Mesenchymal stem cell (in vitro differentiated cells and primary cell): ENCODE measurements around the gene RIN3.

Experiments
- DNase-seq: peaks from one replicate; pipeline ENCODE4 v3.0.0-alpha.2; 2013
- H2AFZ ChIP-seq: one replicate; pipeline ENCODE4 v1.6.1; 2013; ENCODE audit warnings: low read depth, mild to moderate bottlenecking, control low read depth, inconsistent platforms, low read length, moderate library complexity
- H2AK5ac ChIP-seq: 2 replicates; pipeline ENCODE4 v1.6.1; 2013; ENCODE audit warnings: low read length, moderate library complexity, mild to moderate bottlenecking, inconsistent platforms; ENCODE audit not compliant: severe bottlenecking
- H2BK120ac ChIP-seq: one replicate; pipeline ENCODE4 v1.6.1; 2013; ENCODE audit warnings: low read depth, mild to moderate bottlenecking, inconsistent platforms, low read length, moderate library complexity
- H2BK12ac ChIP-seq, 2 experiments: one replicate each; pipeline ENCODE4 v1.6.1; 2013; ENCODE audit warnings: inconsistent platforms in 2 of 2, low read length in 2 of 2, mild to moderate bottlenecking in 2 of 2, moderate library complexity in 2 of 2, control low read depth in 1 of 2
- H2BK15ac ChIP-seq: one replicate; pipeline ENCODE4 v1.6.1; 2013; ENCODE audit warnings: mild to moderate bottlenecking, low read depth, inconsistent platforms; ENCODE audit not compliant: poor library complexity, severe bottlenecking
- H2BK5ac ChIP-seq: 2 replicates; pipeline ENCODE4 v1.6.1; 2013; ENCODE audit warnings: low read depth, mild to moderate bottlenecking, low read length, control low read depth, inconsistent platforms; ENCODE audit not compliant: poor library complexity, severe bottlenecking
- H3K14ac ChIP-seq, 2 experiments: one replicate each; pipeline ENCODE4 v1.6.1; 2013; ENCODE audit warnings: inconsistent platforms in 2 of 2, low read length in 2 of 2, control low read depth in 1 of 2, mild to moderate bottlenecking in 1 of 2, moderate library complexity in 1 of 2
- H3K18ac ChIP-seq, 2 experiments: one replicate each; pipeline ENCODE4 v1.6.1; 2013; ENCODE audit warnings: inconsistent platforms in 2 of 2, low read length in 2 of 2, control low read depth in 1 of 2, low read depth in 1 of 2, mild to moderate bottlenecking in 1 of 2
- H3K23ac ChIP-seq, 2 experiments: one replicate each; pipeline ENCODE4 v1.6.1; 2013; ENCODE audit warnings: inconsistent platforms in 2 of 2, low read length in 2 of 2, mild to moderate bottlenecking in 2 of 2, moderate library complexity in 2 of 2, control low read depth in 1 of 2
- H3K27ac ChIP-seq: 2 replicates; pipeline ENCODE4 v1.5.1; 2013; ENCODE audit warnings: mild to moderate bottlenecking, moderate library complexity, low read length, control low read depth, inconsistent platforms; ENCODE audit not compliant: poor library complexity, severe bottlenecking
- H3K27me3 ChIP-seq, 2 experiments: 2 replicates each; pipeline versions ENCODE4 v1.6.1 to v1.7.0; 2013; ENCODE audit warnings: low read length in 2 of 2, mild to moderate bottlenecking in 2 of 2, moderate library complexity in 2 of 2, control low read depth in 1 of 2, inconsistent platforms in 1 of 2; ENCODE audit not compliant: control insufficient read depth in 1 of 2, insufficient read depth in 1 of 2
- H3K36me3 ChIP-seq, 2 experiments: 2 replicates each; pipeline versions ENCODE4 v1.6.1 to v1.7.0; 2013; ENCODE audit warnings: low read length in 2 of 2, control low read depth in 1 of 2, inconsistent platforms in 1 of 2, low read depth in 1 of 2, mild to moderate bottlenecking in 1 of 2; ENCODE audit not compliant: insufficient read depth in 2 of 2, control insufficient read depth in 1 of 2
- H3K4ac ChIP-seq, 2 experiments: one replicate each; pipeline ENCODE4 v1.6.1; 2013; ENCODE audit warnings: inconsistent platforms in 2 of 2, low read length in 2 of 2, mild to moderate bottlenecking in 2 of 2, moderate library complexity in 2 of 2, control low read depth in 1 of 2, low read depth in 1 of 2
- H3K4me1 ChIP-seq: 2 replicates; pipeline ENCODE4 v1.6.1; 2013; ENCODE audit warnings: low read depth, low read length, control low read depth; ENCODE audit not compliant: control insufficient read depth, insufficient read depth
- H3K4me2 ChIP-seq: 2 replicates; pipeline ENCODE4 v1.6.1; 2013; ENCODE audit warnings: low read length, mild to moderate bottlenecking, inconsistent platforms; ENCODE audit not compliant: poor library complexity, severe bottlenecking
- H3K4me3 ChIP-seq, 2 experiments: 2 replicates each; pipeline versions ENCODE4 v1.5.1 to v1.7.0; 2013; ENCODE audit warnings: low read length in 2 of 2, mild to moderate bottlenecking in 2 of 2, control low read depth in 1 of 2, low read depth in 1 of 2; ENCODE audit not compliant: insufficient read depth in 1 of 2
- H3K79me1 ChIP-seq: replicated peaks from 2 replicates; pipeline ENCODE4 v1.6.1; 2013; ENCODE audit warnings: mild to moderate bottlenecking, control low read depth, low read length, inconsistent platforms; ENCODE audit not compliant: poor library complexity, severe bottlenecking
- H3K9ac ChIP-seq: 2 replicates; pipeline ENCODE4 v1.7.0; 2013; ENCODE audit warnings: mild to moderate bottlenecking, low read length, moderate library complexity
- H3K9me3 ChIP-seq: 2 replicates; pipeline ENCODE4 v1.7.0; 2013; ENCODE audit warnings: mild to moderate bottlenecking, low read length; ENCODE audit not compliant: control insufficient read depth
- H4K8ac ChIP-seq: one replicate; pipeline ENCODE4 v1.6.1; 2013; ENCODE audit warnings: inconsistent platforms, mild to moderate bottlenecking, low read length, moderate library complexity
- H4K91ac ChIP-seq: one replicate; pipeline ENCODE4 v1.6.1; 2013; ENCODE audit warnings: mild to moderate bottlenecking, low read length, inconsistent platforms
- WGBS: methylation state at CpG from one replicate; pipeline ENCODE4 v1.1.7; 2013; ENCODE audit warnings: mixed read lengths; 5-methylcytosine and 5-hydroxymethylcytosine counted together

RIN3 gene

DNA sequence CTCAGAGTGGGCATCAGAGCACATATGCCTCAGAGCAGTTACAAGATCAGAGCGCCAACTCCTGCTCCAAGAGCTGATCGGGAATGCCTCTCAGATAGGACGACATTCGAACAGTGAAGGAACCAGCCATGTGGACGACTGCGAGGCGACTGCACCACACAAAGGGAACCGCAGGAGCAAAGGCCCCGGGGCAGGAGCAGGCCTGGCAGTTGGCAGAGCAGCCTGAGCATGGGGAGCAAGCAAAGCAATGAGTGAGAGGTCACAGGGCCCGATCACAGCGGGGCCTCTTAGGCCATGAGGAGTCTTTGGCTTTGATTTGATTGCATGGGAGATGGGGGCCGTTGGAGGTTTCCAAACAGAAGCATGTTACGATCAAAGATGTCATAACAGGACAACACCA lies 144.6 kb downstream of the RIN3 start:
- Histone ChIP-seq H2BK5ac (no peak overlapping the region), H3K9me3 (no peaks in the 10 kb centered on the region), H3K4me3 (no peak overlapping the region), H2AK5ac (no peak overlapping the region), H2AFZ (no peak overlapping the region), H2BK15ac (no peak overlapping the region), H3K4ac (no peak overlapping the region), H3K79me1 (peaks cover 14% of the 10 kb centered on the region), H3K4me1 (no peaks in the 10 kb centered on the region), H2BK12ac (no peak overlapping the region), H3K9ac (no peak overlapping the region), H3K18ac (no peak overlapping the region), H2BK120ac (no peak overlapping the region), H4K91ac (no peak overlapping the region), H3K4me2 (no peak overlapping the region), H3K14ac (no peak overlapping the region), H3K27ac (no peak overlapping the region), H4K8ac (no peak overlapping the region), H3K36me3 (peaks cover 68 to 79% of the 10 kb centered on the region in 2 experiments), H3K27me3 (no peaks in the 10 kb centered on the region), H3K23ac (no peak overlapping the region)
- WGBS: 91% methylated on average over 13 of the region's 13 CpGs
- no peak for DNase-seq

DNA sequence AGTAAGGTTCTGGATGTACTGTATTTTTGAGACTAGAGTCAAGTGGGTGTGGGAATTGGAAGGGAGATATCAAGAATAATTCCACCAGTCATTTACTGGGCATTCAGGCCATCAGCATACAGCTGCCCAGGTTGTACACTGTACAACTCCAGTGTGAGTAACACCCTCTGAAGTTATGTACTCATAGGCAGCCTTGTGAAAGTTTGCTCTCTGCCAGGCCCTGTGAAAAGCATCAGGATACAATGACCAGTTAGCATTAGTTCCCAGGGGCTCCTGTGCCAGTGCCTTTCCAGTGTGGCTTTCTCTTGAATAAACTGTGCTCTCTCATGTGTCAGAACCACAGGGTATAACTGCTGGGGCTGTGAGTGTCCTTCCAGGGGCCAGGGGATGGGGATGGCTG lies 145.1 kb downstream of the RIN3 start:
- Histone ChIP-seq H3K27ac (no peak overlapping the region), H3K9ac (no peak overlapping the region), H4K8ac (no peak overlapping the region), H2AK5ac (no peak overlapping the region), H2BK15ac (no peak overlapping the region), H3K4ac (no peak overlapping the region), H2BK120ac (no peak overlapping the region), H3K4me3 (no peak overlapping the region), H3K79me1 (peaks cover 18% of the 10 kb centered on the region), H2AFZ (no peak overlapping the region), H3K36me3 (peaks cover 68 to 79% of the 10 kb centered on the region in 2 experiments), H3K9me3 (no peaks in the 10 kb centered on the region), H3K4me1 (no peaks in the 10 kb centered on the region), H3K23ac (no peak overlapping the region), H3K14ac (no peak overlapping the region), H4K91ac (no peak overlapping the region), H2BK12ac (no peak overlapping the region), H3K27me3 (no peaks in the 10 kb centered on the region), H3K4me2 (no peak overlapping the region), H3K18ac (no peak overlapping the region), H2BK5ac (no peak overlapping the region)
- DNase-seq: no peak

DNA sequence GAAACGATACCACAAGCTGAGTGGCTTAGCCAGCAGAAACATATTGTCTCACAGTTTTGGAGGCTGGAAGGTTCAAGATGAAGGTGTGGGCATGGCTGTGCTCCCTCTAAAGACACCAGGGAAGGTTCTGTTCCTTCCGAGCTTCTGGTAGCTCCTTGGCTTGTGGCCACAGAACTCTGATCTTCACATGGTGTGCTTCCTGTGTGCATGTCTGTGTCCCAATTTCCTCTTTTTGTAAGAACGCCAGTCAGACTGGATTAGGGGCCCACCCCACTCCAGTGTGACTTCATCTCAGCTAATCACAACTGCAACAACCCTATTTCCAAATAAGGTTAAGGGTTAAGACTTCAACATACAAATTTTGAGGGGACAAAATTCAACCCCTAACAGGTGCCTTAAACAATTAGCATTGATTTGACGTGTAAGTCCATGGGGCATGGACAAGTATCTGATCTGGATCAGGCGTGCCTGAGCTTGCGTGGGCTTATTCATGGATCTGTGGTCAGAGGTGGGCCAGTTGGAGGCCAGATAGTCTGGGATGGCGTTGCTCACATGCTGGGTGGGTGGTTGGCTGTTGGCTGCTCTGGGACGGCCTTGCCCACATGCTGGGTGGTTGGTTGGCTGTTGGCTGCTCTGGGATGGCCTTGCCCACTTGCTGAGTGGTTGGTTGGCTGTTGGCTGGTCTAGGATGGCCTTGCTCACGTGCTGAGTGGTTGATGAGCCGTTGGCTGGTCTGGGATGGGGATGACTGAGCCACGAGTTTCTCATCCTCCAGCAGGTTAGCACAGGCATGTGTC lies 146.4 kb downstream of the RIN3 start:
- no peak overlapping the region for H3K23ac ChIP-seq
- H3K27me3 ChIP-seq: no peaks in the 10 kb centered on the region
- 85% methylated on average over 11 of the region's 11 CpGs for WGBS
- DNase-seq: no peak
- no peak overlapping the region for H2AFZ ChIP-seq
- H2BK5ac ChIP-seq: no peak overlapping the region
- no peak overlapping the region for H2BK120ac ChIP-seq
- no peaks in the 10 kb centered on the region for H3K9me3 ChIP-seq
- H3K4me3 ChIP-seq: no peak overlapping the region
- no peak overlapping the region for H2BK15ac ChIP-seq
- H3K36me3 ChIP-seq: peaks cover 71 to 81% of the 10 kb centered on the region in 2 experiments
- H3K4me2 ChIP-seq: no peak overlapping the region
- H3K4ac ChIP-seq: no peak overlapping the region
- no peak overlapping the region for H3K9ac ChIP-seq
- no peaks in the 10 kb centered on the region for H3K4me1 ChIP-seq
- no peak overlapping the region for H3K14ac ChIP-seq
- no peak overlapping the region for H2AK5ac ChIP-seq
- peaks cover 18% of the 10 kb centered on the region for H3K79me1 ChIP-seq
- no peak overlapping the region for H3K18ac ChIP-seq
- H2BK12ac ChIP-seq: no peak overlapping the region
- no peak overlapping the region for H4K8ac ChIP-seq
- no peak overlapping the region for H3K27ac ChIP-seq
- peak overlapping the region; percentile 2 for H4K91ac ChIP-seq

DNA sequence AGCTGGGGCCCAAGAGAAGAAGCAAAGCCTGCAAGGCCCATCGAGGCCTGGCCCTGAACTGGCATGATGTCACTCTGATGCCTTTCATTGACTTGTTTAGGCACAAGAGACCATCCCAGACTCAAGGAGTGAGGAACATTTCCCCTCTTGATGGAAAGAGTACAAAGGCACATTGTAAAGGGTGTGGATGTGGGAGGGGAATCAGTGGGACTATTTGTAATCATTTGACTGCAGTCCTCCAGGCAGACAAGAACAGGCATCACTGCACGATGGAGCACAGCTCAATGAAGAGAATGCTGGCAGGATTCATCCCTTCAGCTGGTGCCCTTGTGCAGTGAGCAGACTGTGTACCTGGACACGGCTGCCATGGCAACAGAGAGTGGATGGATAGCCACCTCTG lies 147.0 kb downstream of the RIN3 start:
- H3K4me2 ChIP-seq: no peak overlapping the region
- no peak overlapping the region for H2BK15ac ChIP-seq
- H3K79me1 ChIP-seq: peaks cover 18% of the 10 kb centered on the region
- H2BK5ac ChIP-seq: no peak overlapping the region
- no peak overlapping the region for H3K9ac ChIP-seq
- 98% methylated on average over 3 of the region's 3 CpGs for WGBS
- H3K4me1 ChIP-seq: no peaks in the 10 kb centered on the region
- H3K27ac ChIP-seq: no peak overlapping the region
- H4K91ac ChIP-seq: no peak overlapping the region
- no peak overlapping the region for H3K14ac ChIP-seq
- no peak overlapping the region for H3K18ac ChIP-seq
- peaks cover 67 to 78% of the 10 kb centered on the region in 2 experiments for H3K36me3 ChIP-seq
- H2BK120ac ChIP-seq: no peak overlapping the region
- no peak overlapping the region for H2AK5ac ChIP-seq
- H3K27me3 ChIP-seq: no peaks in the 10 kb centered on the region
- H3K9me3 ChIP-seq: no peaks in the 10 kb centered on the region
- H3K4ac ChIP-seq: no peak overlapping the region
- H2AFZ ChIP-seq: no peak overlapping the region
- no peak for DNase-seq
- H2BK12ac ChIP-seq: no peak overlapping the region
- H4K8ac ChIP-seq: no peak overlapping the region
- H3K23ac ChIP-seq: no peak overlapping the region
- no peak overlapping the region for H3K4me3 ChIP-seq
